Measurements from ENCODE around the gene STARD13.

The STARD13 gene

GRCh38 chr13:33318037-33318436, 32.5 kb upstream of the STARD13 start:
- no peak overlapping the region for H3K27ac ChIP-seq
- TF ChIP-seq ZFX (IDR thresholded peaks at IDR 0.05; ENCODE audit: borderline replicate concordance), result no peak
- TF ChIP-seq, protein P1, sequence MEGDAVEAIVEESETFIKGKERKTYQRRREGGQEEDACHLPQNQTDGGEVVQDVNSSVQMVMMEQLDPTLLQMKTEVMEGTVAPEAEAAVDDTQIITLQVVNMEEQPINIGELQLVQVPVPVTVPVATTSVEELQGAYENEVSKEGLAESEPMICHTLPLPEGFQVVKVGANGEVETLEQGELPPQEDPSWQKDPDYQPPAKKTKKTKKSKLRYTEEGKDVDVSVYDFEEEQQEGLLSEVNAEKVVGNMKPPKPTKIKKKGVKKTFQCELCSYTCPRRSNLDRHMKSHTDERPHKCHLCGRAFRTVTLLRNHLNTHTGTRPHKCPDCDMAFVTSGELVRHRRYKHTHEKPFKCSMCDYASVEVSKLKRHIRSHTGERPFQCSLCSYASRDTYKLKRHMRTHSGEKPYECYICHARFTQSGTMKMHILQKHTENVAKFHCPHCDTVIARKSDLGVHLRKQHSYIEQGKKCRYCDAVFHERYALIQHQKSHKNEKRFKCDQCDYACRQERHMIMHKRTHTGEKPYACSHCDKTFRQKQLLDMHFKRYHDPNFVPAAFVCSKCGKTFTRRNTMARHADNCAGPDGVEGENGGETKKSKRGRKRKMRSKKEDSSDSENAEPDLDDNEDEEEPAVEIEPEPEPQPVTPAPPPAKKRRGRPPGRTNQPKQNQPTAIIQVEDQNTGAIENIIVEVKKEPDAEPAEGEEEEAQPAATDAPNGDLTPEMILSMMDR (IDR thresholded peaks at IDR 0.05), result no peak

GRCh38 chr13:33316890-33317289, 31.3 kb upstream of the STARD13 start:
- TF ChIP-seq, protein P1 (IDR thresholded peaks at IDR 0.05), result no peak
- TF ChIP-seq ZFX (IDR thresholded peaks at IDR 0.05; ENCODE audit: borderline replicate concordance), result no peak
- no peak overlapping the region for H3K27ac ChIP-seq

DNA sequence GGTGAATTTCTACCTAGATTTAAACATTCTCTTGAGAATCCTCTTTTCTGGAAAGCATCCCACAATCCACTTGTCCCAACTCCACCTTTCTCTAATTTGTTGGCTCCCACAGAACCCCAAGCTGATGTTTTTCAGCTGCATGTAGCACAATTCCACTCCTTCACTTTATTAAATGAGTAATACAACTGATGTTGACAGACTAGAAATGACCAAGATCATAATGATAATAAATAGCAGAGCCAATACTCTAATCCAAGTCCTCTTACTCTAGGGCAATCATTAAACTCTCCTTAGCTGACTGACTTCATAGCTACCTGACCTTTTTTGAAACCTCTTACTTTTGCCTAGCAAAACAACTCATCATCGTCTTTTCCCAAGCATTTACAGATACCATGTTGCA, 27.9 kb upstream of the STARD13 start:
- no peak overlapping the region for H3K27ac ChIP-seq
- no peak for TF ChIP-seq ZFX (IDR thresholded peaks at IDR 0.05; ENCODE audit: borderline replicate concordance)
- TF ChIP-seq, protein P1 (IDR thresholded peaks at IDR 0.05), result no peak

- TF ChIP-seq ZFX (IDR thresholded peaks at IDR 0.05; ENCODE audit: borderline replicate concordance), result no peak
- TF ChIP-seq, protein P1 (IDR thresholded peaks at IDR 0.05), result no peak
These were observed 27.3 kb upstream of the STARD13 start for GRCh38 chr13:33312861-33313212.

DNA sequence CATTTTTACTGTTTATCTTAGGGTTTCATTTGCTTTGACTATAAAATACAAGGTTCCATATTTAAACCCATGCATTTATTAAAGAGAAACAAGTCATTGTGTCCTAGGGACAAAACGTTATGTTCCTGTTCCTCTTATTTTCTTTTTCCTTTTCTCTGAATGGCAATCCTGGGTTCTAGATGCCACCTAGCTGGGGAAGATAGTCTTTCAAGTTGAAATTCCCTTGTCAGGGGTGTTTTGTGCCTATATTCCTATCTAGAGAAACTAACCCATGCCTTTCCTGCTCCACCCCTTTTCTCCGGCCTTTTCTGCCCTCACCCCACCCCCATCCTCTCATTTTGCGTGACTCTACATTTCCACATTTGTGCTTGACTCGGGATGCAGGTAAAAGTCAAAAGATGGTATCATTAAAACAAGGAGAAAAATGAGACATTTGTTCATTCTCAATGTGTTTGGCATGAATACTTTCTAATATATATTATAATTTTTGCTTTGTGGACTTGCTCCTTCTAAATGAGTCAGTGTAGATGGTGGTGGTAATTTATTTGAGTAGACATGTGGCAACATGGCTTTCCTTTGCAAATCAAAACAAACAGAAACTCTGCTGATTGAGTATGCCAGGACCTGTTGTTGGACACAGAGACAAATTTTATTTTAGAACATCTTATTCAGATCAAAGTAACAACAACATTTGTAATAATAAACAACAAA, 26.8 kb upstream of the STARD13 start:
- TF ChIP-seq, protein P1 (IDR thresholded peaks at IDR 0.05), result no peak
- no peak for TF ChIP-seq ZFX (IDR thresholded peaks at IDR 0.05; ENCODE audit: borderline replicate concordance)
- no peak overlapping the region for H3K27ac ChIP-seq

More at GRCh38 chr13:33312861-33313212, 27.3 kb upstream of the STARD13 start:
- no peak overlapping the region for H3K27ac ChIP-seq

DNA sequence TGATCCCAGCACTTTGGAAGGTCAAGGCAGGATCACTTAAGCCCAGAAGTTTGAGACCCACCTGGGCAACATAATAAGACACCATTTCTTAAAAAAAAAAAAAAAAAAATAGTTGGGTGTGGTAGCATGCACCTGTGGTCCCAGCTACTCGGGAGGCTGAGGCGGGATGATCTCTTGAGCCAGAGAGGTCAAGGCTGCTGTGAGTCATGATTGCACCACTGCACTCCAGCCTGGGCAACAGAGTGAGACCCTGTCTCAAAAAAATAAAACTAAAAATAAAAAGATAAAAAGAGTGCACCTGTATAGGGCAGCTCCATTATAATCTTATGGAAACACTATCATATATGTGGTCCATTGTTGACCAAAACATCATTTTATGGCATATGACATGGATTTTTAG, 25.5 kb upstream of the STARD13 start:
- TF ChIP-seq, protein P1 (IDR thresholded peaks at IDR 0.05), result no peak
- TF ChIP-seq ZFX (IDR thresholded peaks at IDR 0.05; ENCODE audit: borderline replicate concordance), result no peak
- H3K27ac ChIP-seq, result no peak overlapping the region

GRCh38 chr13:33310245-33311038, 24.9 kb upstream of the STARD13 start:
- TF ChIP-seq ZFX (IDR thresholded peaks at IDR 0.05; ENCODE audit: borderline replicate concordance), result no peak
- TF ChIP-seq, protein P1 (IDR thresholded peaks at IDR 0.05), result no peak
- no peak overlapping the region for H3K27ac ChIP-seq
